CD4-positive, alpha-beta T cell (primary cell): Measurements from ENCODE around the gene CACNA1E. TPM values are rescaled to one million over a fixed set of nuclear protein-coding genes. Genes with fewer than 3 reads are reported as not detected.

Experiments
- ATAC-seq: fragments of 200-7000 bp; cut with Tn5 transposase; one replicate; pipeline ENCODE4 v1.10.0; 2022; ENCODE audit warnings: mild to moderate bottlenecking; ENCODE audit not compliant: poor library complexity
- CTCF ChIA-PET: fragments of 350-600 bp; sonication (Branson Sonifier 250); formaldehyde crosslinking; loops from one replicate; lab custom pipeline; 2021; ENCODE audit warnings: antibody characterized with exemption, inconsistent platforms; lab: Charles Lee
- POLR2A ChIA-PET: fragments of 350-600 bp; sonication (Branson Sonifier 250); formaldehyde crosslinking; loops from one replicate; lab custom pipeline; 2021; ENCODE audit warnings: antibody characterized with exemption, inconsistent platforms; lab: Charles Lee
- DNase-seq, 14 experiments: peaks; one replicate each; pipeline ENCODE4 v3.0.0-alpha.2; 2013 to 2020; ENCODE audit warnings: mixed read lengths in 2 of 14
- H3K27ac ChIP-seq, 2 donors: one replicate each; pipeline versions ENCODE4 v1.5.1 to v1.7.0; 2013; ENCODE audit warnings: low read length in 2 of 2, low read depth in 1 of 2, mild to moderate bottlenecking in 1 of 2
- H3K27me3 ChIP-seq, 2 experiments: 1 replicate in 1 of 2; 2 replicates in 1 of 2; pipeline versions ENCODE4 v1.6.1 to v1.7.0; 2013; ENCODE audit warnings: low read length in 2 of 2, control low read depth in 1 of 2, mild to moderate bottlenecking in 1 of 2, moderate library complexity in 1 of 2; ENCODE audit not compliant: insufficient read depth in 2 of 2, control insufficient read depth in 1 of 2
- H3K36me3 ChIP-seq: one replicate; pipeline ENCODE4 v1.6.1; 2013; ENCODE audit warnings: low read length, control low read depth; ENCODE audit not compliant: insufficient read depth
- H3K4me1 ChIP-seq: one replicate; pipeline ENCODE4 v1.6.1; 2013; ENCODE audit warnings: low read length, control low read depth; ENCODE audit not compliant: insufficient read depth
- H3K4me3 ChIP-seq: one replicate; pipeline ENCODE4 v1.5.1; 2013; ENCODE audit warnings: mild to moderate bottlenecking, low read length, moderate library complexity
- H3K9me3 ChIP-seq, 2 experiments: 1 replicate in 1 of 2; 2 replicates in 1 of 2; pipeline versions ENCODE4 v1.6.1 to v1.7.0; 2013; ENCODE audit warnings: low read length in 2 of 2, mild to moderate bottlenecking in 2 of 2, control low read depth in 1 of 2, moderate library complexity in 1 of 2; ENCODE audit not compliant: control insufficient read depth in 1 of 2, insufficient read depth in 1 of 2
- H3K27ac Mint-ChIP-seq: one replicate; pipeline ENCODE4 v1.8.0; 2020; ENCODE audit warnings: mixed read lengths
- H3K27me3 Mint-ChIP-seq: one replicate; pipeline ENCODE4 v1.8.0; 2021; ENCODE audit warnings: mixed read lengths
- H3K36me3 Mint-ChIP-seq: one replicate; pipeline ENCODE4 v1.8.0; 2021; ENCODE audit warnings: low read depth, mixed read lengths
- H3K4me1 Mint-ChIP-seq: one replicate; pipeline ENCODE4 v1.8.0; 2021; ENCODE audit warnings: low read depth, mixed read lengths
- H3K4me3 Mint-ChIP-seq: one replicate; pipeline ENCODE4 v1.8.0; 2020; ENCODE audit warnings: mild to moderate bottlenecking, mixed read lengths
- H3K9me3 Mint-ChIP-seq: one replicate; pipeline ENCODE4 v1.8.0; 2020; ENCODE audit warnings: mixed read lengths
- intact Hi-C, 2 experiments: fragments of 100-400 bp; cut with DNase I in 1 of 2; cut with micrococcal nuclease in 1 of 2; formaldehyde crosslinking; loops; one replicate each; pipeline versions ENCODE4 v1.15.1 to v1.9.0; 2023 to 2025; cut with DNase I, micrococcal nuclease
- total RNA-seq, 174 experiments: library from RNA in 2 of 174; stranded (reverse) in 2 of 174; gene quantifications; one replicate each; pipeline ENCODE4 v1.2.3 and lab custom pipeline; 2021 to 2026
- TF ChIP-seq, protein P1 (sequence below): fragments of 200-600 bp; IDR thresholded peaks from one replicate; pipeline ENCODE4 v1.8.0; 2022; ENCODE audit warnings: antibody characterized with exemption, mild to moderate bottlenecking

The CACNA1E gene
- total RNA-seq, 2 experiments from 2014 or later: not detected

DNA sequence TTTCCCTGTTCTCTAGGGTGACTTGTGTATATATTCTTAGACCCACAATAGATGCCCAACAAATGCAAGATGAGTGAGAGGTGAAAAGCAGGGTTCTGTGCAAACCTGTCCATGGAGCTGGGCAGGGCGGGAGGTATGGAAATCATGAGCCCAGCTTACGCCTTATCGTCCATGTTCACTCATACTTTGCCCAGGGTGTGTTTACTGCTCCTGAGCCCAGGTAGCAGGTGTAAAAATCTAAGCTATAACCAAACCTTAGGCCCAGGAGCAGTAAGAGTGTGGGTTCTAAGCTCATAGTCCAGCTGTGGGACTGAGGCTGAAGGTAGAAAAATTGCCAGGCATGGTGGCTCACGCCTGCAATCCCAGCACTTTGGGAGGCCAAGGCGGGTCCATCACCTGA lies 48.1 kb downstream of the CACNA1E start:
- Histone ChIP-seq H3K4me1 (no peaks in the 10 kb centered on the region), H3K27me3 (peaks cover 4 to 5% of the 10 kb centered on the region in 2 experiments), H3K4me3 (no peak overlapping the region), H3K9me3 (peaks cover 6 to 8% of the 10 kb centered on the region in 2 experiments), H3K36me3 (no peaks in the 10 kb centered on the region), H3K27ac (no peak overlapping the region)
- Mint-ChIP-seq H3K27ac (no peak overlapping the region), H3K4me3 (no peak overlapping the region), H3K27me3 (peaks cover 34% of the 10 kb centered on the region), H3K9me3 (peaks cover 6% of the 10 kb centered on the region), H3K4me1 (no peaks in the 10 kb centered on the region), H3K36me3 (no peaks in the 10 kb centered on the region)
- TF ChIP-seq, protein P1, sequence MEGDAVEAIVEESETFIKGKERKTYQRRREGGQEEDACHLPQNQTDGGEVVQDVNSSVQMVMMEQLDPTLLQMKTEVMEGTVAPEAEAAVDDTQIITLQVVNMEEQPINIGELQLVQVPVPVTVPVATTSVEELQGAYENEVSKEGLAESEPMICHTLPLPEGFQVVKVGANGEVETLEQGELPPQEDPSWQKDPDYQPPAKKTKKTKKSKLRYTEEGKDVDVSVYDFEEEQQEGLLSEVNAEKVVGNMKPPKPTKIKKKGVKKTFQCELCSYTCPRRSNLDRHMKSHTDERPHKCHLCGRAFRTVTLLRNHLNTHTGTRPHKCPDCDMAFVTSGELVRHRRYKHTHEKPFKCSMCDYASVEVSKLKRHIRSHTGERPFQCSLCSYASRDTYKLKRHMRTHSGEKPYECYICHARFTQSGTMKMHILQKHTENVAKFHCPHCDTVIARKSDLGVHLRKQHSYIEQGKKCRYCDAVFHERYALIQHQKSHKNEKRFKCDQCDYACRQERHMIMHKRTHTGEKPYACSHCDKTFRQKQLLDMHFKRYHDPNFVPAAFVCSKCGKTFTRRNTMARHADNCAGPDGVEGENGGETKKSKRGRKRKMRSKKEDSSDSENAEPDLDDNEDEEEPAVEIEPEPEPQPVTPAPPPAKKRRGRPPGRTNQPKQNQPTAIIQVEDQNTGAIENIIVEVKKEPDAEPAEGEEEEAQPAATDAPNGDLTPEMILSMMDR: no peak
- DNase-seq (no peak), ATAC-seq (no peak)
- ChIA-PET CTCF (no interaction called here), POLR2A (no interaction called here)
- intact Hi-C loops: no loop called here

DNA sequence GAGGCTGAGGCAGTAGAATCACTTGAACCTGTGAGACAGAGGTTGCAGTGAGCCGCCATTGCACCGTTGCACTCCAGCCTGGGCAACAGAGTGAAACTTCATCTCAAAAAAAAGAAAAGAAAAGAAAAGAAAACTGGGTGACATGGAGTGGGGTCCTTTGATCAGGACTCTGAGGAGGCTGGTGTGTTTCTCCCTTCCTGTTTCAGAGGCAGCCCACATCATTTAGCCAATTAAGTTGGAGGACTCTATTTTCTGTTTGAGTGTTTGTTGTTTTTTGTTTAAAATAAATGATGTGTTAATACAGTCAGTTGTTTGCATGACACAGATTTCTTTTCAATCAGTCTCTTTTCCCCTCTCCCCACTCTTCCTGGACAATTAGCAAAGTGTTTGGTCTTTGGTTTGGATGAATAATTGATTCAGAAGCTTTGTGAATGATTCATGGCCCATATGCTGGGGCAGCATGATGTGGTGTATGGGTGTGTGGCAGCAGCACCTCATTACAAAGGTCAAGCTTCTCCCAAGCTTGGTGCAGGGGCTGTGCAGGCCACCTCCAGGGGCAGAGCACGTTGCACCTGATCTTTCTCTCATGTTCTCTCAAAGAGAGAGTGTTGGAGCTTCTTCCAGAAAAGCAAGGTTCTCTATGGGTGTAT lies 48.8 kb downstream of the CACNA1E start:
- DNase-seq (no peak), ATAC-seq (no peak)
- H3K27ac Mint-ChIP-seq: no peak overlapping the region
- H3K4me3 ChIP-seq: no peak overlapping the region
- no peak overlapping the region for H3K4me3 Mint-ChIP-seq
- H3K36me3 Mint-ChIP-seq: no peaks in the 10 kb centered on the region
- POLR2A ChIA-PET: no interaction called here
- intact Hi-C loops: no loop called here
- TF ChIP-seq, protein P1: no peak
- H3K27me3 ChIP-seq: peaks cover 8% of the 10 kb centered on the region in 2 experiments
- H3K9me3 ChIP-seq: peaks cover 6 to 8% of the 10 kb centered on the region in 2 experiments
- peaks cover 37% of the 10 kb centered on the region for H3K27me3 Mint-ChIP-seq
- no peaks in the 10 kb centered on the region for H3K36me3 ChIP-seq
- no peaks in the 10 kb centered on the region for H3K4me1 Mint-ChIP-seq
- no peaks in the 10 kb centered on the region for H3K4me1 ChIP-seq
- CTCF ChIA-PET: no interaction called here
- no peak overlapping the region for H3K27ac ChIP-seq
- peaks cover 6% of the 10 kb centered on the region for H3K9me3 Mint-ChIP-seq

DNA sequence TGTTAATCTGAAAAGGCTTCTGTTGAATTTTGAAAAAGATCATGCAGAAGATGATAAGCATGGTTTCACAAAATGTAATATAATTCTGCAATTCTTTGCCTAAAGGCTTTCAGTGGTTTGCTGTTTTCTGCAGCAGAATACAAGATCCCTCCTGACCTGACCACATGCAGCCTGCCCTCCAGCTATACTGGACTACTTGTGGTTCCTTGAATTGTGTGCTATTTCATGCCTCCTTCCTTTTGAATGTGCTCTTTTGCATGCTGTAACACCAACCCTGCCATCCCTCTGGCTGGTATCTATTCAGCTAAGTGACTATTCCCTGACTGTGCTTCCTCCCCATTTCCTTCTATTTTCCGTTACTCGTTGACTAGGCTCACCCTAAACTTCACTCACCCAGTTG lies 55.5 kb downstream of the CACNA1E start:
- Mint-ChIP-seq H3K4me3 (no peak overlapping the region), H3K9me3 (no peaks in the 10 kb centered on the region), H3K4me1 (no peaks in the 10 kb centered on the region), H3K27me3 (peaks cover 53% of the 10 kb centered on the region), H3K27ac (no peak overlapping the region), H3K36me3 (no peaks in the 10 kb centered on the region)
- Histone ChIP-seq H3K9me3 (no peaks in the 10 kb centered on the region), H3K36me3 (no peaks in the 10 kb centered on the region), H3K27ac (no peak overlapping the region), H3K27me3 (peaks cover 9 to 25% of the 10 kb centered on the region in 2 experiments), H3K4me3 (no peak overlapping the region), H3K4me1 (no peaks in the 10 kb centered on the region)
- CTCF ChIA-PET: no interaction called here
- no peak for DNase-seq
- TF ChIP-seq, protein P1: no peak
- intact Hi-C loops: no loop called here
- ATAC-seq: no peak
- POLR2A ChIA-PET: no interaction called here
